HepG2 (cell line): Measurements from ENCODE around the gene DST. TPM values are rescaled to one million over a fixed set of nuclear protein-coding genes. Genes with fewer than 3 reads are reported as not detected.

Source experiments
- ATAC-seq: fragments of 200-7000 bp; cut with Tn5 transposase; 3 replicates; pipeline ENCODE4 v1.9.1; 2020; ENCODE audit warnings: mild to moderate bottlenecking, moderate library complexity
- BruUV-seq: library from RNA; stranded (reverse); fragments of 400-500 nt; replicated peaks from 2 replicates; lab custom pipeline; 2021; lab: Mats Ljungman, UMichigan
- CTCF ChIA-PET: fragments of 300-600 bp; formaldehyde crosslinking; extraction: SDS; loops from one replicate; lab custom pipeline; 2021; ENCODE audit warnings: low total read pairs, inconsistent platforms, low intra/inter-chr PET ratio; lab: Yijun Ruan, JAX
- POLR2A ChIA-PET: fragments of 350-600 bp; sonication (Branson Sonifier 250); formaldehyde crosslinking; loops from one replicate; lab custom pipeline; 2020; ENCODE audit warnings: antibody characterized with exemption, inconsistent platforms; lab: Yijun Ruan, JAX
- DNase-seq: peaks from one replicate; pipeline ENCODE4 v3.0.0-alpha.2; 2015; ENCODE audit warnings: low spot score
- FAIRE-seq: peaks from 3 replicates; lab custom pipeline; 2011; peaks lifted over from hg19 to GRCh38; lab: Jason Lieb, UNC
- H2AFZ ChIP-seq: one replicate; pipeline ENCODE4 v1.6.1; 2011; ENCODE audit warnings: low read length, inconsistent platforms
- H3K27ac ChIP-seq: fragments of 300-600 bp; 3 replicates; pipeline ENCODE4 v1.8.0; 2011; ENCODE audit warnings: mixed run types, mild to moderate bottlenecking, mixed read lengths, low read length, inconsistent platforms; ENCODE audit not compliant: insufficient read depth; ENCODE audit errors: extremely low read length
- H3K27me3 ChIP-seq, 2 experiments: fragments of 200-600 bp in 1 of 2; 2 replicates in 1 of 2; 3 replicates in 1 of 2; pipeline versions ENCODE4 v1.6.0 to v1.8.0; 2011; ENCODE audit warnings: low read length in 2 of 2, mild to moderate bottlenecking in 2 of 2, moderate library complexity in 2 of 2, inconsistent platforms in 1 of 2; ENCODE audit not compliant: insufficient read depth in 2 of 2, control insufficient read depth in 1 of 2
- H3K36me3 ChIP-seq, 2 experiments: fragments of 200-600 bp in 1 of 2; replicated peaks in 1 of 2; 2 replicates in 1 of 2; 3 replicates in 1 of 2; pipeline versions ENCODE4 v1.5.1 to v1.8.0; 2011; ENCODE audit warnings: low read length in 2 of 2, inconsistent platforms in 1 of 2; ENCODE audit not compliant: insufficient read depth in 2 of 2, control insufficient read depth in 1 of 2
- H3K4me1 ChIP-seq: 2 replicates; pipeline ENCODE4 v1.5.1; 2012; ENCODE audit warnings: low read length, inconsistent platforms; ENCODE audit not compliant: insufficient read depth
- H3K4me2 ChIP-seq: 2 replicates; pipeline ENCODE4 v1.6.0; 2011; ENCODE audit warnings: low read depth, low read length, inconsistent platforms
- H3K4me3 ChIP-seq, 3 experiments: fragments of 200-600 bp in 1 of 3; sonication (generic), shearing (Covaris generic) in 1 of 3; replicated peaks in 1 of 3; 2 replicates each; pipeline ENCODE4 v1.5.1; 2011 to 2016; ENCODE audit warnings: low read length in 3 of 3, inconsistent platforms in 2 of 3, low read depth in 2 of 3, mild to moderate bottlenecking in 2 of 3, control low read depth in 1 of 3, mixed read lengths in 1 of 3; ENCODE audit not compliant: insufficient read depth in 1 of 3
- H3K79me2 ChIP-seq: one replicate; pipeline ENCODE4 v1.6.1; 2011; ENCODE audit warnings: low read length, inconsistent platforms; ENCODE audit not compliant: insufficient read depth
- H3K9ac ChIP-seq: 2 replicates; pipeline ENCODE4 v1.6.0; 2011; ENCODE audit warnings: mild to moderate bottlenecking, low read depth, low read length, inconsistent platforms; ENCODE audit not compliant: insufficient read depth
- H3K9me3 ChIP-seq: 2 replicates; pipeline ENCODE4 v1.5.1; 2012; ENCODE audit warnings: mild to moderate bottlenecking, low read length
- H4K20me1 ChIP-seq: 2 replicates; pipeline ENCODE4 v1.6.0; 2011; ENCODE audit warnings: inconsistent platforms, mild to moderate bottlenecking, low read length, moderate library complexity; ENCODE audit not compliant: insufficient read depth
- ATAD3A ChIP-seq: sonication (generic); formaldehyde crosslinking; IDR thresholded peaks from 2 replicates; pipeline ENCODE4 v1.4.0; 2020; ENCODE audit warnings: missing genetic modification reagents
- ATF7 ChIP-seq, 2 experiments: fragments of 450-650 bp in 1 of 2; sonication (generic) in 1 of 2; formaldehyde crosslinking in 1 of 2; IDR thresholded peaks; 2 replicates each; pipeline versions ENCODE4 v1.4.0 to v1.6.1; 2016 to 2020; ENCODE audit warnings: antibody characterized with exemption in 1 of 2, mild to moderate bottlenecking in 1 of 2, missing genetic modification reagents in 1 of 2
- HNRNPK ChIP-seq: fragments of 200-400 bp; formaldehyde crosslinking; IDR thresholded peaks from 2 replicates; pipeline ENCODE4 v1.6.1; 2018; ENCODE audit warnings: low read length, low read depth, moderate library complexity, mild to moderate bottlenecking; ENCODE audit not compliant: poor library complexity, severe bottlenecking
- IRF1 ChIP-seq: sonication (generic); formaldehyde crosslinking; IDR thresholded peaks from 2 replicates; pipeline ENCODE4 v1.4.0; 2020; ENCODE audit warnings: low read depth, mild to moderate bottlenecking, missing genetic modification reagents
- KDM6A ChIP-seq: IDR thresholded peaks from 2 replicates; pipeline ENCODE4 v1.6.1; 2016; ENCODE audit warnings: low read depth
- KMT2A ChIP-seq: sonication (generic); formaldehyde crosslinking; IDR thresholded peaks from 2 replicates; pipeline ENCODE4 v1.4.0; 2020; ENCODE audit warnings: missing genetic modification reagents
- MBD4 ChIP-seq: IDR thresholded peaks from 2 replicates; pipeline ENCODE4 v1.6.1; 2012; ENCODE audit warnings: low read length, inconsistent platforms, borderline replicate concordance
- PHF5A ChIP-seq: IDR thresholded peaks from one replicate; pipeline ENCODE4 v1.6.1; 2018; ENCODE audit warnings: low read depth, missing genetic modification reagents; ENCODE audit not compliant: unreplicated experiment
- ZBTB37 ChIP-seq: sonication (generic); formaldehyde crosslinking; IDR thresholded peaks from 2 replicates; pipeline ENCODE4 v1.4.0; 2020; ENCODE audit warnings: mild to moderate bottlenecking, missing genetic modification reagents
- ZKSCAN5 ChIP-seq: sonication (generic); formaldehyde crosslinking; IDR thresholded peaks from 2 replicates; pipeline ENCODE4 v1.5.1; 2020; ENCODE audit warnings: mild to moderate bottlenecking, missing genetic modification reagents
- ZNF20 ChIP-seq: sonication (generic); formaldehyde crosslinking; IDR thresholded peaks from 2 replicates; pipeline ENCODE4 v1.4.0; 2020; ENCODE audit warnings: mild to moderate bottlenecking, moderate library complexity, missing genetic modification reagents
- ZNF549 ChIP-seq: sonication (generic); formaldehyde crosslinking; IDR thresholded peaks from 2 replicates; pipeline ENCODE4 v1.5.0; 2020; ENCODE audit warnings: missing genetic modification reagents
- ZNF577 ChIP-seq: sonication (generic); formaldehyde crosslinking; IDR thresholded peaks from 2 replicates; pipeline ENCODE4 v1.4.0; 2020; ENCODE audit warnings: mild to moderate bottlenecking, low read depth, missing genetic modification reagents, borderline replicate concordance
- ZNF629 ChIP-seq: sonication (generic); formaldehyde crosslinking; conservative IDR thresholded peaks from 2 replicates; pipeline ENCODE4 v1.5.0; 2020; ENCODE audit warnings: missing genetic modification reagents
- ZNF691 ChIP-seq: sonication (generic); formaldehyde crosslinking; IDR thresholded peaks from 2 replicates; pipeline ENCODE4 v1.4.0; 2020; ENCODE audit warnings: missing genetic modification reagents, low read depth, mild to moderate bottlenecking, borderline replicate concordance
- ZNF710 ChIP-seq: sonication (generic); formaldehyde crosslinking; IDR thresholded peaks from 2 replicates; pipeline ENCODE4 v1.5.0; 2020; ENCODE audit warnings: mild to moderate bottlenecking, missing genetic modification reagents, borderline replicate concordance
- WGBS: methylation state at CpG from one replicate; pipeline ENCODE4 v1.1.6; 2017; ENCODE audit warnings: low lambda C conversion rate; 5-methylcytosine and 5-hydroxymethylcytosine counted together
- in situ Hi-C: cut with HindIII; loops from 2 replicates; pipeline ENCODE4 v1.10.0; 2017; ENCODE audit warnings: low pct_unique_long_range_greater_than_20kb; ENCODE audit not compliant: extremely low pct_ligation_motif_present
- intact Hi-C: fragments of 100-400 bp; cut with micrococcal nuclease; formaldehyde crosslinking; loops from one replicate; pipeline ENCODE4 v1.10.0; 2022; ENCODE audit not compliant: unreplicated experiment
- polyA plus RNA-seq, 8 experiments: library from polyadenylated mRNA; depleted of rRNA in 3 of 8; stranded (reverse) in 7 of 8; unstranded in 1 of 8; fragments of >200 nt; fragmentation: Illumina TruSeq in 4 of 8; extraction: Trizol in 4 of 8; gene quantifications; 2 replicates each; pipeline versions ENCODE4 v1.2.1 to v1.2.3, GENCODE V29; 2011 to 2016; ENCODE audit warnings: low read depth in 4 of 8, missing spikeins in 1 of 8, mixed read lengths in 1 of 8; ENCODE audit not compliant: insufficient read depth in 1 of 8
- total RNA-seq, 5 experiments: library from RNA; depleted of rRNA; stranded (reverse); fragments of >200 nt; fragmentation: Illumina TruSeq; extraction: Trizol; gene quantifications; 2 replicates each; pipeline ENCODE4 v1.2.3, GENCODE V29; 2016; ENCODE audit warnings: low read depth in 1 of 5

Gene DST
- total and polyA plus RNA-seq, 2 of the 13 experiments (the other 11 are each of a cell fraction or from before 2014, with no cell fraction given): 64.4 to 89.0 TPM

- H3K4me3 ChIP-seq: no peak overlapping the region
- POLR2A ChIA-PET: interaction anchor here (0.6 kb wide), 1 partner anchor 60 kb away, joined by 4 read pairs; no protein-coding TSS in a partner anchor
- peak overlapping the region; percentile 30 for H3K4me2 ChIP-seq
- WGBS: 7% methylated on average over 8 of the region's 8 CpGs
- H3K36me3 ChIP-seq: peaks cover 7 to 28% of the 10 kb centered on the region in 2 experiments
- DNase-seq (peak; percentile 90), ATAC-seq (peak; percentile 100), FAIRE-seq (peak; percentile 15)
- CTCF ChIA-PET: interaction anchor here (1.1 kb wide), 1 partner anchor 123 kb away, joined by 3 read pairs; no protein-coding TSS in a partner anchor
- intact Hi-C loops: loop anchor here (1.0 to 5.0 kb wide), 6 partner anchors 28 to 123 kb away; no protein-coding TSS in a partner anchor
- H3K27ac ChIP-seq: peak overlapping the region; percentile 45
- no peaks in the 10 kb centered on the region for H3K79me2 ChIP-seq
- in situ Hi-C loops: no loop called here
- no peaks in the 10 kb centered on the region for H3K9me3 ChIP-seq
- H3K27me3 ChIP-seq: no peaks in the 10 kb centered on the region
- BruUV-seq: no TSS peak
- H3K9ac ChIP-seq: no peak overlapping the region
- no peaks in the 10 kb centered on the region for H4K20me1 ChIP-seq
- peaks cover 16% of the 10 kb centered on the region for H3K4me1 ChIP-seq
- H2AFZ ChIP-seq: no peak overlapping the region
- TF ChIP-seq ZBTB37 (CRISPR knock-in tag): no peak
- TF ChIP-seq PHF5A: no peak
- no peak for TF ChIP-seq ZNF577 (CRISPR knock-in tag)
- TF ChIP-seq KMT2A: peak; percentile 48; the same call in 1 of the 2 replicates
- TF ChIP-seq MBD4: no peak
- TF ChIP-seq ATF7 (IDR thresholded peaks at IDR 0.05): no peak
- TF ChIP-seq ATF7 (CRISPR knock-in tag; IDR thresholded peaks at IDR 0.05): no peak
- TF ChIP-seq IRF1 (CRISPR knock-in tag): no peak
- TF ChIP-seq KDM6A (CRISPR knock-in tag): peak; percentile 44; the same call in 1 of the 2 replicates
- no peak for TF ChIP-seq ZKSCAN5 (CRISPR knock-in tag)
- no peak for TF ChIP-seq ATAD3A (CRISPR knock-in tag)
- no peak for TF ChIP-seq ZNF691 (CRISPR knock-in tag)
- TF ChIP-seq ZNF710 (CRISPR knock-in tag): peak; percentile 46; the same call in 1 of the 2 replicates
- TF ChIP-seq ZNF549 (CRISPR knock-in tag): peak; percentile 93
- no peak for TF ChIP-seq ZNF20 (CRISPR knock-in tag)
- no peak for TF ChIP-seq ZNF629
- no peak for TF ChIP-seq HNRNPK
Measured at GRCh38 chr6:56482525-56482924, 160.2 kb downstream of the DST start.
